Spleen (tissue), 7 donors: Measurements from ENCODE around the gene MOGAT1.

Experiments
- CTCF ChIP-seq, 11 experiments: fragments of 200-600 bp in 7 of 11; fragments of 450-650 bp in 4 of 11; sonication (generic) in 4 of 11; IDR thresholded peaks in 8 of 11; conservative IDR thresholded peaks in 3 of 11; 1 replicate in 7 of 11; 2 replicates in 4 of 11; pipeline versions ENCODE4 v1.4.0 to v1.8.0; 2016 to 2021; ENCODE audit warnings: antibody characterized with exemption in 11 of 11, inconsistent platforms in 4 of 11, mild to moderate bottlenecking in 1 of 11
- POLR2A ChIP-seq, 3 donors: fragments of 450-650 bp; IDR thresholded peaks; one replicate each; pipeline ENCODE4 v1.5.1; 2017; ENCODE audit warnings: antibody characterized with exemption in 3 of 3, mild to moderate bottlenecking in 1 of 3
- donor health status: DM: no; HTN: no; CAD: no; lungs with moderate emphysema.
- donor health status: DM: no; HTN: no; CAD: no.
- donor health status: DM: no; HTN: no; CAD: no.

DNA sequence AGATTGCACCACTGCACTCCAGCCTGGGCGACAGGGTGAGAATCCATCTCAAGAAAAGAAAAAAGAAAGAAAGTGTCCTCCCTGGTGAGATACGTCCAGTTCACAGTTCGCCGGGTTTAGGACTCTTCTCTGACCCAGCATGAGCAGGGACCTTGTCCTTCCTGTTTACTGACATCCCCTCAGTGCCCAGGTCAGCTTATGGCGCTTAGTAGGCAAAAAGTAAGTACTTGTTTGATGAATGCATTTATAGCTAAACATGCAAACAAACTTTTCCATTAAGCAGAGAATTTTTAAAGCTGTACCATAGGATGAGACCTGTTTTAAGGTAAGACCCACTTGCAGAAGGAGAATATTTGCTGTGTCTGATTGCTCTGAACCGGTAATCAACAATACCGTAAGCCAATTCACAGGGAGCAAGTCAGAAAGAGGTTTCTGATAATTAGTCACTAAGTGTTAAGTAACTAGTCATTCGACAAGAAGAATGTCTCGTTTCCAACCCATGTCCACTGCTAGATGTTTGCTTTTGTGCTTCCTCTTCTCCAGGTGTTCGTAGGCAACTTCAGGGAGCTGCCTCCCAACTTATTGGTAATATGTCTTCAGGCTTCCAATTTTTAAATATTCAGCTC lies 40.0 kb downstream of the MOGAT1 start:
- TF ChIP-seq CTCF (IDR thresholded peaks at IDR 0.05 in 8 of 11, conservative IDR thresholded peaks at IDR 0.05 in 3 of 11) (no peak), POLR2A (IDR thresholded peaks at IDR 0.05) (no peak)
